ENCODE measurements around the gene GOLGA6D.

DNA sequence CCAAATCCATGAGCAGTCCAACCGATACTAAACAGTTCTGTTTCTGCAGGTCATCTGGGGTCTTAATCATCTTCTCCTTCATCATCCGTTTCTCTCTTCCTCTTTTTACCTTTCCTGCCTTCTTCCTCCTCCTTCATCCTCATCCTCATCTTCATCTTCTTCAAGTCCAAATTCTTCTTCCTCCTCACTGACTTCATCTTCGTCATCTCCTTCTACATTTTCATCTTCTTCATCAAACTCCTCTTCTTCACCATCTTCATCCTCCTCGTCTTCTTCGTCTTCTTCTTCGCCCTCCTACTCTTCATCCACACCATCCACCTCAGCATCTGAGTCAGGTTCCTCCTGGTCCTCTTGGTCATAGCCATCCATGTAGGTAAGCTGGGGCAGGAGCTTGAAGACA lies 39.1 kb downstream of the GOLGA6D start:
- TF ChIP-seq, protein P1, sequence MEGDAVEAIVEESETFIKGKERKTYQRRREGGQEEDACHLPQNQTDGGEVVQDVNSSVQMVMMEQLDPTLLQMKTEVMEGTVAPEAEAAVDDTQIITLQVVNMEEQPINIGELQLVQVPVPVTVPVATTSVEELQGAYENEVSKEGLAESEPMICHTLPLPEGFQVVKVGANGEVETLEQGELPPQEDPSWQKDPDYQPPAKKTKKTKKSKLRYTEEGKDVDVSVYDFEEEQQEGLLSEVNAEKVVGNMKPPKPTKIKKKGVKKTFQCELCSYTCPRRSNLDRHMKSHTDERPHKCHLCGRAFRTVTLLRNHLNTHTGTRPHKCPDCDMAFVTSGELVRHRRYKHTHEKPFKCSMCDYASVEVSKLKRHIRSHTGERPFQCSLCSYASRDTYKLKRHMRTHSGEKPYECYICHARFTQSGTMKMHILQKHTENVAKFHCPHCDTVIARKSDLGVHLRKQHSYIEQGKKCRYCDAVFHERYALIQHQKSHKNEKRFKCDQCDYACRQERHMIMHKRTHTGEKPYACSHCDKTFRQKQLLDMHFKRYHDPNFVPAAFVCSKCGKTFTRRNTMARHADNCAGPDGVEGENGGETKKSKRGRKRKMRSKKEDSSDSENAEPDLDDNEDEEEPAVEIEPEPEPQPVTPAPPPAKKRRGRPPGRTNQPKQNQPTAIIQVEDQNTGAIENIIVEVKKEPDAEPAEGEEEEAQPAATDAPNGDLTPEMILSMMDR (IDR thresholded peaks at IDR 0.05; ENCODE audit: insufficient read depth, low read length), result no peak
- no peak for TF ChIP-seq POLR2AphosphoS5 (IDR thresholded peaks at IDR 0.05; ENCODE audit: low read depth)
- TF ChIP-seq, protein P2, sequence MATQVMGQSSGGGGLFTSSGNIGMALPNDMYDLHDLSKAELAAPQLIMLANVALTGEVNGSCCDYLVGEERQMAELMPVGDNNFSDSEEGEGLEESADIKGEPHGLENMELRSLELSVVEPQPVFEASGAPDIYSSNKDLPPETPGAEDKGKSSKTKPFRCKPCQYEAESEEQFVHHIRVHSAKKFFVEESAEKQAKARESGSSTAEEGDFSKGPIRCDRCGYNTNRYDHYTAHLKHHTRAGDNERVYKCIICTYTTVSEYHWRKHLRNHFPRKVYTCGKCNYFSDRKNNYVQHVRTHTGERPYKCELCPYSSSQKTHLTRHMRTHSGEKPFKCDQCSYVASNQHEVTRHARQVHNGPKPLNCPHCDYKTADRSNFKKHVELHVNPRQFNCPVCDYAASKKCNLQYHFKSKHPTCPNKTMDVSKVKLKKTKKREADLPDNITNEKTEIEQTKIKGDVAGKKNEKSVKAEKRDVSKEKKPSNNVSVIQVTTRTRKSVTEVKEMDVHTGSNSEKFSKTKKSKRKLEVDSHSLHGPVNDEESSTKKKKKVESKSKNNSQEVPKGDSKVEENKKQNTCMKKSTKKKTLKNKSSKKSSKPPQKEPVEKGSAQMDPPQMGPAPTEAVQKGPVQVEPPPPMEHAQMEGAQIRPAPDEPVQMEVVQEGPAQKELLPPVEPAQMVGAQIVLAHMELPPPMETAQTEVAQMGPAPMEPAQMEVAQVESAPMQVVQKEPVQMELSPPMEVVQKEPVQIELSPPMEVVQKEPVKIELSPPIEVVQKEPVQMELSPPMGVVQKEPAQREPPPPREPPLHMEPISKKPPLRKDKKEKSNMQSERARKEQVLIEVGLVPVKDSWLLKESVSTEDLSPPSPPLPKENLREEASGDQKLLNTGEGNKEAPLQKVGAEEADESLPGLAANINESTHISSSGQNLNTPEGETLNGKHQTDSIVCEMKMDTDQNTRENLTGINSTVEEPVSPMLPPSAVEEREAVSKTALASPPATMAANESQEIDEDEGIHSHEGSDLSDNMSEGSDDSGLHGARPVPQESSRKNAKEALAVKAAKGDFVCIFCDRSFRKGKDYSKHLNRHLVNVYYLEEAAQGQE (IDR thresholded peaks at IDR 0.05; ENCODE audit: insufficient replicate concordance, low read depth), result no peak
